Subcutaneous adipose tissue (tissue), 4 donors: ENCODE data around the gene UPK1B. TPM values are rescaled to one million over a fixed set of nuclear protein-coding genes. Genes with fewer than 3 reads are reported as not detected.

Experiments
- CTCF ChIP-seq: fragments of 450-650 bp; IDR thresholded peaks from one replicate; pipeline ENCODE4 v1.5.1; 2016; ENCODE audit warnings: low read depth, mild to moderate bottlenecking, control low read depth, antibody characterized with exemption, moderate library complexity
- total RNA-seq, 4 donors: library from RNA; depleted of rRNA; stranded (reverse); fragments of >200 nt; gene quantifications; one replicate each; pipeline ENCODE4 v1.1.0, GENCODE V29; 2016

UPK1B gene
- total RNA-seq, 4 donors from 2014 or later: 0.65 TPM; not detected in 3

DNA sequence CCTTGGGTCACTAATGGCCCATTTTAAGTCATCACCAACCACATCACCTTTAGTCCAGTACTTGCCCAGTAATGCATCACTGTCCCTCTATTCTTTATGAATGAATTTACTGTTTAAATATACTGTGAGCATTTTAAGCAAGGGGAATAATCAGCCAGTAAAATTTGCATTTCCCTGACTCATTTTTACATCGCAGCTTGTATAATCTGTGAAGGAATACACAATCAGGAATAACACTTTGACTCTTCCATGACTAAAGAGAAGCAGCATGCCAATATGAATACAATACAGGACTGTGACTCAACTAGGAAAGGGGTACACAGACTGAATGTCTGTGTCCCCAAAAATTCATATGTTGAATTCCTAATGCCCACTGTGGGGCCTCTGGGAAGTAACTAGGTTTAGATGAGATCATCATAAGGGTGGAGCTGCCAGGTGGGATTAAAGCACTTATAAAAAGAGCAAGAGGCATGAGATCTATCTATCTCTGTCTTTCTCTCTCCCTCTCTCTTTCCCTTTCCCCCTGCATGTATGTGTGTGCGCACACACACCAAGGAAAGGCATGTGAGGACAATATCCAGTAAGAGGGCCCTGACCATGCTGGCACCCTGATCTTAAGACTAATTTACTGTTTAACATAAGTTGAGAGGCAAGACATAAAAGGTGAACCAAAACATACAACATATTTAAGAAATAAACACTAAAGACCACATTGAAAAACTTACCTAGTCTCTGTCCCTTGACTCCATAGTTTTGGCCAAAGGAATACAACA is 55.2 kb downstream of the UPK1B start:
- no peak for TF ChIP-seq CTCF

DNA sequence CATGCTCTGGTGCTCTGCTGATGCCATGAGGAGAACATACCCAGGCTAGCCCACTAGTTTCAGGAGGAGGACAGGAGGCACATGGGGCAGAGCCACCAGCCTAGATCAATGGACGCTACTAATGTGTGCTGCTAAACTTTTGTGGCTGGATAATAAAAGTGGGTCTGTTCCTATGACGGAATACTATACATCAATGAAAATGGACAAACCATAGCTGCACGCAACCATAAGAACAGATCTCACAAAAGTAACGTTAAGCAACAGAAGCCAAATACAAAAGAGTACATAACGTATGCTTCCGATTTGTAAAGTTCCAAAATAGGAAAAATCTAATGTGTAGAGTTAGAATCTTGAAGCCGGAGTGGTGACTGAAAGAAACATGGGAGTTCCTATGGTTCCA is 55.8 kb downstream of the UPK1B start:
- no peak for TF ChIP-seq CTCF

DNA sequence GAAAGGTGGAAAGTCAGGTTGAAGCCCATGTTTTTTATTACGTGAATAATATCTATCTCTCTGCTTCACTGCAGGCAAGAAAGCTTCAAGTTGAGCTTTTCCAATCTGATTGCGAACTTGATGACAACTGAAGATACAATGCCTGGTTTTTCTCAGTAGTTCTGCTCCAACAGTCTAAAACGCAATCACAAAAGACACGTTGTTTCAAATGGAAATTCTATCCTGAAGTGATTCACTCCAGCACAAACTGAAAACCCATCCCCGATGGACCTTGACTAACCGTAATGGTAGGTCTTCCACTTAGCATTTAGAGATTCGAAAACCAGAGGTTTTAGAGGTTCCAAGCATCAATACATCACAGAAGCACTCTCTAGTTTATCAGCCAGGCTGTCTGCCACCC is 56.7 kb downstream of the UPK1B start:
- no peak for TF ChIP-seq CTCF

DNA sequence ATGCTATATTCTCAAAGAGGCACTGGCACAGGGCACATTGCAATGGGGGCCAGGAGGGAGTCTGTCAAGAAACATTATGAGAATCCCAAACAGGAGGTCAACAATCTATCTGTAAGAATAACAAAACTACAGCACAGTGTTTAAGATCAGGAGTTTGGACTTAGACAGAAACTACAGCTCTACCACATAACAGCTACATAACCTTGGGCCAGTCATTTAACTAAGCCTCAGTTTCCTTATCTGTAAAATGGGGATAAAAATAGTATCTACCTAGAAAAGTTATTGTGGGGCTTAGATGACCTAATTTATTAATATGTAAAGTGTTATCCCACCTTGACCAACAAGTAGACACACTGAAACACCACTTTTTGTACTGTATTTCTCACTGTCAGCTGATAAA is 57.3 kb downstream of the UPK1B start:
- TF ChIP-seq CTCF: no peak

- no peak for TF ChIP-seq CTCF
Observed at GRCh38 chr3:119234610-119235009, 61.2 kb downstream of the UPK1B start.

DNA sequence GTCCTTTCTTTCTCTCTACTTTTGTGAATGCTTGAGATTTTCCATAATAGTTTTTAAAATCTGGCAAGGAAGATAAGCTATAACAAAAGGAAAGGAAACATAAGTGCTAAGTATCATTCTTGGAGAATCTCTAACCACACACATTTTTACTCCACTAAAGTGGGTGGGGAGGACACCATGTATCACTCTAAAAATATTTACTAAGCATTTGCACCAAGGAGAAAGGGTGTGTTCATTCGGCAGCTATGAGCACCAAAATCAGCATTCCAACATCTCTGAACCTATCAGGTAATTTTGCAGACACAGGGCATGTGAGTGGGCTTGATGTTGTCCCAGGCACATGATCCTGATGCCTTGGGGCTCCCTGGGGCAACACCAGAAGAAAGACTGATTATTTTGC is 61.8 kb downstream of the UPK1B start:
- no peak for TF ChIP-seq CTCF

DNA sequence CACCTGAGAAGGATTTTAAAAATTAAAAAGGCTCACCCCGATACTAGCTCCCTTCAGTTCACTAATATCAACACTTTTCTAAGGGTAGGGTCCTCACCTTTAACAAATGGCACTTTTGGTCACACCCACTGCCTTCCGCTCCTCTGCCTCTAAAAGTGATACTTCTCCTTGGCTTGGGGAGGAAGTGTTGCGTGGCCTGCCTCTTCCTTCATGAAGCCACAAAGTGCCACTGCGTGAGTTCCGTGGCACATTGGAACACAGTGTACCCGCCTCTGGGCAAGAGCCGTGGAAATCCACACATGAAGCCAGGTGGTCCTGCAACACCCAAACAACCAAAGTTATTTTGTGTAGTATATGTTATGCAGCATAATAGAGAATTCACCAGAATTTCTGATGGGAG is 63.4 kb downstream of the UPK1B start:
- TF ChIP-seq CTCF: no peak
